SK-N-SH (cell line): ENCODE data around the gene NGLY1. TPM values are rescaled to one million over a fixed set of nuclear protein-coding genes. Genes with fewer than 3 reads are reported as not detected.

Source experiments
- CTCF ChIA-PET: fragments of 300-600, 350-600 bp; formaldehyde crosslinking; extraction: SDS; loops from one replicate; lab custom pipeline; 2021; lab: Yijun Ruan, JAX
- POLR2A ChIA-PET: fragments of 350-600 bp; sonication (Branson Sonifier 250); formaldehyde crosslinking; extraction: SDS; loops from one replicate; lab custom pipeline; 2020; ENCODE audit warnings: antibody characterized with exemption, inconsistent platforms; lab: Yijun Ruan, JAX
- DNase-seq: peaks from one replicate; pipeline ENCODE4 v3.0.0; 2012
- H2AFZ ChIP-seq: fragments of 200-600 bp; sonication (generic); 2 replicates; pipeline ENCODE4 v1.8.1; 2016; ENCODE audit warnings: antibody characterized with exemption, mild to moderate bottlenecking, low read depth
- H3F3A ChIP-seq: fragments of 200-600 bp; sonication (generic); replicated peaks from 2 replicates; pipeline ENCODE3; 2016; ENCODE audit warnings: antibody characterized with exemption, mild to moderate bottlenecking; ENCODE audit not compliant: insufficient read depth
- H3K27ac ChIP-seq, 2 experiments: fragments of 200-500 bp in 1 of 2; fragments of 200-600 bp in 1 of 2; sonication (Bioruptor generic) in 1 of 2; sonication (generic), shearing (Covaris generic) in 1 of 2; 2 replicates each; pipeline versions ENCODE4 v1.5.1 to v1.6.1; 2014 to 2016; ENCODE audit warnings: low read depth in 2 of 2, inconsistent platforms in 1 of 2, low read length in 1 of 2, mild to moderate bottlenecking in 1 of 2, mixed read lengths in 1 of 2
- H3K27me3 ChIP-seq: fragments of 200-600 bp; sonication (generic), shearing (Covaris generic); 2 replicates; pipeline ENCODE4 v1.6.1; 2016; ENCODE audit warnings: mixed run types; ENCODE audit not compliant: insufficient read depth
- H3K36me3 ChIP-seq, 2 experiments: fragments of 200-500 bp in 1 of 2; fragments of 200-600 bp in 1 of 2; sonication (Bioruptor generic) in 1 of 2; sonication (generic) in 1 of 2; replicated peaks in 1 of 2; 2 replicates each; pipeline versions ENCODE3 to v1.5.1; 2014 to 2016; ENCODE audit warnings: low read length in 1 of 2, mild to moderate bottlenecking in 1 of 2; ENCODE audit not compliant: insufficient read depth in 2 of 2, control insufficient read depth in 1 of 2
- H3K4me1 ChIP-seq, 2 experiments: fragments of 200-500 bp in 1 of 2; fragments of 200-600 bp in 1 of 2; sonication (Bioruptor generic) in 1 of 2; sonication (generic), shearing (Covaris generic) in 1 of 2; 2 replicates each; pipeline versions ENCODE4 v1.5.1 to v1.6.1; 2014 to 2016; ENCODE audit warnings: low read depth in 1 of 2, low read length in 1 of 2, mixed run types in 1 of 2; ENCODE audit not compliant: insufficient read depth in 2 of 2, control insufficient read depth in 1 of 2
- H3K4me2 ChIP-seq: fragments of 200-600 bp; sonication (generic), shearing (Covaris generic); 2 replicates; pipeline ENCODE4 v1.6.1; 2017; ENCODE audit warnings: mixed run types
- H3K4me3 ChIP-seq, 2 experiments: fragments of 200-500 bp in 1 of 2; fragments of 200-600 bp in 1 of 2; sonication (Bioruptor generic) in 1 of 2; sonication (generic), shearing (Covaris generic) in 1 of 2; 2 replicates each; pipeline versions ENCODE4 v1.5.1 to v1.8.1; 2014 to 2016; ENCODE audit warnings: low read depth in 2 of 2, inconsistent platforms in 1 of 2, low read length in 1 of 2, mild to moderate bottlenecking in 1 of 2, mixed read lengths in 1 of 2, moderate library complexity in 1 of 2
- H3K79me2 ChIP-seq: fragments of 200-600 bp; sonication (generic); 2 replicates; pipeline ENCODE4 v1.8.1; 2017; ENCODE audit warnings: mild to moderate bottlenecking; ENCODE audit not compliant: insufficient read depth
- H3K9ac ChIP-seq: fragments of 200-600 bp; sonication (generic); 2 replicates; pipeline ENCODE4 v1.6.1; 2017; ENCODE audit warnings: mixed run types
- H3K9me2 ChIP-seq: fragments of 200-600 bp; sonication (generic); 2 replicates; pipeline ENCODE4 v1.6.1; 2017; ENCODE audit warnings: mixed run types
- H3K9me3 ChIP-seq: fragments of 200-600 bp; sonication (generic); 2 replicates; pipeline ENCODE4 v1.6.1; 2017; ENCODE audit warnings: mixed run types, mild to moderate bottlenecking, moderate library complexity
- H4K20me1 ChIP-seq: fragments of 200-600 bp; sonication (generic); 2 replicates; pipeline ENCODE4 v1.6.1; 2017; ENCODE audit warnings: mild to moderate bottlenecking, mixed run types; ENCODE audit not compliant: insufficient read depth
- ELF1 ChIP-seq: IDR thresholded peaks from 2 replicates; pipeline ENCODE4 v1.4.0; 2012
- EP300 ChIP-seq, 2 experiments: IDR thresholded peaks; 2 replicates each; pipeline versions ENCODE4 v1.4.0 to v1.6.1; 2012; ENCODE audit warnings: borderline replicate concordance in 1 of 2, low read depth in 1 of 2, low read length in 1 of 2
- MEF2A ChIP-seq: IDR thresholded peaks from 2 replicates; pipeline ENCODE4 v1.4.0; 2012; ENCODE audit warnings: low read depth, borderline replicate concordance
- MXI1 ChIP-seq: IDR thresholded peaks from 2 replicates; pipeline ENCODE4 v1.6.1; 2012; ENCODE audit warnings: mild to moderate bottlenecking, low read depth, low read length, improper control_type of control experiment
- POLR2AphosphoS5 ChIP-seq: IDR thresholded peaks from 2 replicates; pipeline ENCODE4 v1.6.1; 2012; ENCODE audit warnings: low read depth, low read length
- RAD21 ChIP-seq: IDR thresholded peaks from 2 replicates; pipeline ENCODE4 v1.6.1; 2012; ENCODE audit warnings: mild to moderate bottlenecking, low read length
- RFX5 ChIP-seq: IDR thresholded peaks from 2 replicates; pipeline ENCODE4 v1.6.1; 2012; ENCODE audit warnings: mild to moderate bottlenecking, improper control_type of control experiment, low read length
- RXRA ChIP-seq: IDR thresholded peaks from 2 replicates; pipeline ENCODE4 v1.4.0; 2012; ENCODE audit warnings: low read depth, mild to moderate bottlenecking, borderline replicate concordance
- SIN3A ChIP-seq: IDR thresholded peaks from 2 replicates; pipeline ENCODE4 v1.6.1; 2012; ENCODE audit warnings: low read depth, mild to moderate bottlenecking, low read length, moderate library complexity, borderline replicate concordance
- TEAD4 ChIP-seq: IDR thresholded peaks from 2 replicates; pipeline ENCODE4 v1.4.0; 2012; ENCODE audit warnings: mild to moderate bottlenecking, borderline replicate concordance; ENCODE audit not compliant: insufficient read depth
- WGBS: methylation state at CpG from one replicate; pipeline ENCODE4 v1.1.6; 2017; ENCODE audit warnings: low lambda C conversion rate; 5-methylcytosine and 5-hydroxymethylcytosine counted together
- polyA plus RNA-seq, 3 experiments: library from polyadenylated mRNA; depleted of rRNA; stranded (reverse); fragments of >200 nt; gene quantifications; 2 replicates each; pipeline ENCODE4 v1.2.3, GENCODE V29; 2012
- TF ChIP-seq, protein P1 (sequence below): IDR thresholded peaks from 2 replicates; pipeline ENCODE4 v1.4.0; 2012; ENCODE audit warnings: low read depth, borderline replicate concordance
- TF ChIP-seq, protein P2 (sequence below): fragments of 150-350 bp; IDR thresholded peaks from 2 replicates; pipeline ENCODE4 v1.6.1; 2016; ENCODE audit warnings: mild to moderate bottlenecking, low read depth, low read length
- TF ChIP-seq, protein P3 (sequence below): fragments of 200-600 bp; sonication (generic); IDR thresholded peaks from 2 replicates; pipeline ENCODE4 v1.6.1; 2017; ENCODE audit warnings: antibody characterized with exemption, mild to moderate bottlenecking, moderate library complexity
- TF ChIP-seq, protein P4 (sequence below): IDR thresholded peaks from 2 replicates; pipeline ENCODE4 v1.4.0; 2012; ENCODE audit warnings: low read depth, borderline replicate concordance

NGLY1 gene
- polyA plus RNA-seq, 1 of the 3 experiments (the other 2 are of a cell fraction), result 6.0 TPM

DNA sequence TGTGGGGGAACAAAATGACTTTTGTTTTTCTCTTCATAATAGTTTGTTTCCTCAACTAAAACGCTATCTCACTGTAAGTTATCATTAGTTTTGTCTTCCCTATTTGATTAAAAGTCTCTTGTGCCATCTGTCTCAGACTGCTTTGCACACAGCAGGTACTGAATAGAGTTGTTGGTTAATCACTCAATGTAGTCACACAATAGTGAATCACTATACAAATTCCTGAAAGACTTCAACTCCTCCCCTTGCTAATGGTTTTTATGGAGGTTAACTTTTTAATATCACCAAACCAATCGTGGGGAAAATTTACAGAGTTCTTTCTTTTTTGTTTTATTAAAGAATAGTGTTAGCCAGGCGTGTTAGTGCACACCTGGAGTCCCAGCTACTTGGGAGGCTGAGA lies 2.6 kb upstream of the NGLY1 start:
- Histone ChIP-seq H3K4me3 (no peak overlapping the region), H3K9me2 (no peaks in the 10 kb centered on the region), H3K4me2 (no peak overlapping the region), H3K9ac (no peak overlapping the region), H3K36me3 (no peaks in the 10 kb centered on the region), H3K4me1 (peaks cover 8 to 17% of the 10 kb centered on the region in 2 experiments; a peak in 3 of 4 replicates), H3K27ac (no peak overlapping the region), H3F3A (peaks cover 6% of the 10 kb centered on the region), H2AFZ (no peak overlapping the region), H3K79me2 (peaks cover 25% of the 10 kb centered on the region), H4K20me1 (no peaks in the 10 kb centered on the region), H3K9me3 (no peaks in the 10 kb centered on the region), H3K27me3 (no peaks in the 10 kb centered on the region)
- CTCF ChIA-PET, result no interaction called here
- DNase-seq, result no peak
- no peak for TF ChIP-seq ELF1
- no peak for TF ChIP-seq RXRA
- TF ChIP-seq MEF2A, result no peak
- TF ChIP-seq RAD21, result no peak
- TF ChIP-seq POLR2AphosphoS5, result no peak
- no peak for TF ChIP-seq SIN3A
- TF ChIP-seq RFX5, result no peak
- TF ChIP-seq, protein P1, sequence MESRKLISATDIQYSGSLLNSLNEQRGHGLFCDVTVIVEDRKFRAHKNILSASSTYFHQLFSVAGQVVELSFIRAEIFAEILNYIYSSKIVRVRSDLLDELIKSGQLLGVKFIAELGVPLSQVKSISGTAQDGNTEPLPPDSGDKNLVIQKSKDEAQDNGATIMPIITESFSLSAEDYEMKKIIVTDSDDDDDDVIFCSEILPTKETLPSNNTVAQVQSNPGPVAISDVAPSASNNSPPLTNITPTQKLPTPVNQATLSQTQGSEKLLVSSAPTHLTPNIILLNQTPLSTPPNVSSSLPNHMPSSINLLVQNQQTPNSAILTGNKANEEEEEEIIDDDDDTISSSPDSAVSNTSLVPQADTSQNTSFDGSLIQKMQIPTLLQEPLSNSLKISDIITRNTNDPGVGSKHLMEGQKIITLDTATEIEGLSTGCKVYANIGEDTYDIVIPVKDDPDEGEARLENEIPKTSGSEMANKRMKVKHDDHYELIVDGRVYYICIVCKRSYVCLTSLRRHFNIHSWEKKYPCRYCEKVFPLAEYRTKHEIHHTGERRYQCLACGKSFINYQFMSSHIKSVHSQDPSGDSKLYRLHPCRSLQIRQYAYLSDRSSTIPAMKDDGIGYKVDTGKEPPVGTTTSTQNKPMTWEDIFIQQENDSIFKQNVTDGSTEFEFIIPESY, result no peak
- TF ChIP-seq, protein P2, sequence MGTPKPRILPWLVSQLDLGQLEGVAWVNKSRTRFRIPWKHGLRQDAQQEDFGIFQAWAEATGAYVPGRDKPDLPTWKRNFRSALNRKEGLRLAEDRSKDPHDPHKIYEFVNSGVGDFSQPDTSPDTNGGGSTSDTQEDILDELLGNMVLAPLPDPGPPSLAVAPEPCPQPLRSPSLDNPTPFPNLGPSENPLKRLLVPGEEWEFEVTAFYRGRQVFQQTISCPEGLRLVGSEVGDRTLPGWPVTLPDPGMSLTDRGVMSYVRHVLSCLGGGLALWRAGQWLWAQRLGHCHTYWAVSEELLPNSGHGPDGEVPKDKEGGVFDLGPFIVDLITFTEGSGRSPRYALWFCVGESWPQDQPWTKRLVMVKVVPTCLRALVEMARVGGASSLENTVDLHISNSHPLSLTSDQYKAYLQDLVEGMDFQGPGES, result no peak
- TF ChIP-seq, protein P3, sequence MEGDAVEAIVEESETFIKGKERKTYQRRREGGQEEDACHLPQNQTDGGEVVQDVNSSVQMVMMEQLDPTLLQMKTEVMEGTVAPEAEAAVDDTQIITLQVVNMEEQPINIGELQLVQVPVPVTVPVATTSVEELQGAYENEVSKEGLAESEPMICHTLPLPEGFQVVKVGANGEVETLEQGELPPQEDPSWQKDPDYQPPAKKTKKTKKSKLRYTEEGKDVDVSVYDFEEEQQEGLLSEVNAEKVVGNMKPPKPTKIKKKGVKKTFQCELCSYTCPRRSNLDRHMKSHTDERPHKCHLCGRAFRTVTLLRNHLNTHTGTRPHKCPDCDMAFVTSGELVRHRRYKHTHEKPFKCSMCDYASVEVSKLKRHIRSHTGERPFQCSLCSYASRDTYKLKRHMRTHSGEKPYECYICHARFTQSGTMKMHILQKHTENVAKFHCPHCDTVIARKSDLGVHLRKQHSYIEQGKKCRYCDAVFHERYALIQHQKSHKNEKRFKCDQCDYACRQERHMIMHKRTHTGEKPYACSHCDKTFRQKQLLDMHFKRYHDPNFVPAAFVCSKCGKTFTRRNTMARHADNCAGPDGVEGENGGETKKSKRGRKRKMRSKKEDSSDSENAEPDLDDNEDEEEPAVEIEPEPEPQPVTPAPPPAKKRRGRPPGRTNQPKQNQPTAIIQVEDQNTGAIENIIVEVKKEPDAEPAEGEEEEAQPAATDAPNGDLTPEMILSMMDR, result no peak
- TF ChIP-seq, protein P4, sequence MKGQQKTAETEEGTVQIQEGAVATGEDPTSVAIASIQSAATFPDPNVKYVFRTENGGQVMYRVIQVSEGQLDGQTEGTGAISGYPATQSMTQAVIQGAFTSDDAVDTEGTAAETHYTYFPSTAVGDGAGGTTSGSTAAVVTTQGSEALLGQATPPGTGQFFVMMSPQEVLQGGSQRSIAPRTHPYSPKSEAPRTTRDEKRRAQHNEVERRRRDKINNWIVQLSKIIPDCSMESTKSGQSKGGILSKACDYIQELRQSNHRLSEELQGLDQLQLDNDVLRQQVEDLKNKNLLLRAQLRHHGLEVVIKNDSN, result no peak
- no peak for TF ChIP-seq EP300 (IDR thresholded peaks at IDR 0.05; ENCODE audit: borderline replicate concordance in 1 of 2, low read depth in 1 of 2, low read length in 1 of 2)
- TF ChIP-seq MXI1, result no peak
- TF ChIP-seq TEAD4, result no peak
- POLR2A ChIA-PET, result no interaction called here
- whole genome bisulfite sequencing, result 85% methylated on average over 3 of the region's 3 CpGs
